Activated CD4-positive, alpha-beta T cell treated with anti-CD3 and anti-CD28 coated beads, Interleukin-2, amount 10 ng/mL, durations not matched to agents 7 days and 5 days (primary cell): ENCODE data around the gene PLA2G12A. TPM values are rescaled to one million over a fixed set of nuclear protein-coding genes. Genes with fewer than 3 reads are reported as not detected.

ENCODE experiments used
- CTCF ChIA-PET: fragments of 350-600 bp; sonication (Branson Sonifier 250); formaldehyde crosslinking; loops from one replicate; lab custom pipeline; 2021; ENCODE audit warnings: antibody characterized with exemption; lab: Charles Lee
- POLR2A ChIA-PET: fragments of 350-600 bp; sonication (Branson Sonifier 250); formaldehyde crosslinking; loops from one replicate; lab custom pipeline; 2021; ENCODE audit warnings: antibody characterized with exemption; lab: Charles Lee
- DNase-seq: peaks from one replicate; pipeline ENCODE4 v3.0.0-alpha.2; 2020
- H3K27ac Mint-ChIP-seq: one replicate; pipeline ENCODE4 v1.8.0; 2021; ENCODE audit warnings: mild to moderate bottlenecking, moderate library complexity, mixed read lengths
- H3K27me3 Mint-ChIP-seq: one replicate; pipeline ENCODE4 v1.8.0; 2021; ENCODE audit warnings: mixed read lengths
- H3K36me3 Mint-ChIP-seq: one replicate; pipeline ENCODE4 v1.8.0; 2021; ENCODE audit warnings: low read depth, mixed read lengths
- H3K4me1 Mint-ChIP-seq: one replicate; pipeline ENCODE4 v1.8.0; 2021; ENCODE audit warnings: mixed read lengths
- H3K4me3 Mint-ChIP-seq: one replicate; pipeline ENCODE4 v1.8.0; 2021; ENCODE audit warnings: mild to moderate bottlenecking, moderate library complexity, mixed read lengths
- H3K9me3 Mint-ChIP-seq: one replicate; pipeline ENCODE4 v1.8.0; 2021; ENCODE audit warnings: mixed read lengths
- total RNA-seq, 2 experiments: library from RNA; stranded (reverse); gene quantifications; one replicate each; pipeline ENCODE4 v1.2.3, GENCODE V29; 2021

Gene PLA2G12A
- total RNA-seq = 10 to 100 TPM; 18.7 TPM

- Mint-ChIP-seq H3K4me3 (peak within 1 kb of the TSS; percentile 85), H3K27me3 (no peaks in the 10 kb centered on the region), H3K9me3 (no peaks in the 10 kb centered on the region), H3K36me3 (peaks cover 4% of the 10 kb centered on the region), H3K27ac (peak within 1 kb of the TSS; percentile 84), H3K4me1 (peaks cover 22% of the 10 kb centered on the region)
- DNase-seq = peak; percentile 72
- POLR2A ChIA-PET = interaction anchor here (0.7 kb wide), 1 partner anchor 577 kb away, joined by 3 read pairs; no protein-coding TSS in a partner anchor
- CTCF ChIA-PET = interaction anchor here (0.7 to 2.7 kb wide), 5 partner anchors 10 to 297 kb away, joined by 3 to 7 read pairs (median 3); partner anchors contain the start of gene SEC24B
These were observed at the start of gene PLA2G12A for GRCh38 chr4:109729718-109730618. PLA2G12A (minus strand) TSS chr4:109730070; CDS start chr4:109729809, 261 bp downstream.

- no peak overlapping the region for H3K27ac Mint-ChIP-seq
- H3K4me3 Mint-ChIP-seq = no peak overlapping the region
- no peaks in the 10 kb centered on the region for H3K4me1 Mint-ChIP-seq
- H3K27me3 Mint-ChIP-seq = peaks cover 7% of the 10 kb centered on the region
- peaks cover 3% of the 10 kb centered on the region for H3K9me3 Mint-ChIP-seq
- no peaks in the 10 kb centered on the region for H3K36me3 Mint-ChIP-seq
- CTCF ChIA-PET = interaction anchor here (0.6 kb wide), 1 partner anchor 83 kb away, joined by 3 read pairs; no protein-coding TSS in a partner anchor
- DNase-seq = no peak
- POLR2A ChIA-PET = no interaction called here
These were observed 35.0 kb upstream of the PLA2G12A start for GRCh38 chr4:109764789-109765402.

- POLR2A ChIA-PET = no interaction called here
- Mint-ChIP-seq H3K9me3 (peaks cover 3% of the 10 kb centered on the region), H3K4me3 (no peak overlapping the region), H3K4me1 (no peaks in the 10 kb centered on the region), H3K36me3 (no peaks in the 10 kb centered on the region), H3K27ac (no peak overlapping the region), H3K27me3 (peaks cover 9% of the 10 kb centered on the region)
- CTCF ChIA-PET = interaction anchor here (0.6 kb wide), 1 partner anchor 82 kb away, joined by 3 read pairs; no protein-coding TSS in a partner anchor
- no peak for DNase-seq
These were observed 34.5 kb upstream of the PLA2G12A start for GRCh38 chr4:109764376-109764775.

GRCh38 chr4:109760682-109761081 is 30.8 kb upstream of the PLA2G12A start:
- peaks cover 3% of the 10 kb centered on the region for H3K9me3 Mint-ChIP-seq
- H3K27ac Mint-ChIP-seq = no peak overlapping the region
- DNase-seq = no peak
- no peak overlapping the region for H3K4me3 Mint-ChIP-seq
- no peaks in the 10 kb centered on the region for H3K4me1 Mint-ChIP-seq
- POLR2A ChIA-PET = no interaction called here
- no peaks in the 10 kb centered on the region for H3K36me3 Mint-ChIP-seq
- H3K27me3 Mint-ChIP-seq = peaks cover 9% of the 10 kb centered on the region
- CTCF ChIA-PET = no interaction called here

GRCh38 chr4:109755656-109756055 is 25.8 kb upstream of the PLA2G12A start:
- H3K27ac Mint-ChIP-seq = no peak overlapping the region
- H3K9me3 Mint-ChIP-seq = no peaks in the 10 kb centered on the region
- no peak overlapping the region for H3K4me3 Mint-ChIP-seq
- no peaks in the 10 kb centered on the region for H3K4me1 Mint-ChIP-seq
- no peak for DNase-seq
- H3K36me3 Mint-ChIP-seq = no peaks in the 10 kb centered on the region
- CTCF ChIA-PET = interaction anchor here (1.5 kb wide), 1 partner anchor 12 kb away, joined by 4 read pairs; no protein-coding TSS in a partner anchor
- POLR2A ChIA-PET = no interaction called here
- H3K27me3 Mint-ChIP-seq = peaks cover 5% of the 10 kb centered on the region

- ChIA-PET POLR2A (no interaction called here), CTCF (no interaction called here)
- no peaks in the 10 kb centered on the region for H3K27me3 Mint-ChIP-seq
- DNase-seq = no peak
- H3K4me1 Mint-ChIP-seq = no peaks in the 10 kb centered on the region
- no peak overlapping the region for H3K4me3 Mint-ChIP-seq
- no peak overlapping the region for H3K27ac Mint-ChIP-seq
- H3K36me3 Mint-ChIP-seq = no peaks in the 10 kb centered on the region
- H3K9me3 Mint-ChIP-seq = no peaks in the 10 kb centered on the region
These were observed 24.4 kb upstream of the PLA2G12A start for GRCh38 chr4:109754093-109754857.

- CTCF ChIA-PET = interaction anchor here (0.9 kb wide), 1 partner anchor 18 kb away, joined by 3 read pairs; no protein-coding TSS in a partner anchor
- DNase-seq = no peak
- no peaks in the 10 kb centered on the region for H3K27me3 Mint-ChIP-seq
- H3K4me3 Mint-ChIP-seq = no peak overlapping the region
- no peaks in the 10 kb centered on the region for H3K9me3 Mint-ChIP-seq
- H3K4me1 Mint-ChIP-seq = no peaks in the 10 kb centered on the region
- POLR2A ChIA-PET = no interaction called here
- H3K27ac Mint-ChIP-seq = no peak overlapping the region
- H3K36me3 Mint-ChIP-seq = no peaks in the 10 kb centered on the region
These were observed 22.7 kb upstream of the PLA2G12A start for GRCh38 chr4:109752525-109752924.

GRCh38 chr4:109751852-109752251 is 22.0 kb upstream of the PLA2G12A start:
- Mint-ChIP-seq H3K27ac (no peak overlapping the region), H3K27me3 (no peaks in the 10 kb centered on the region), H3K36me3 (no peaks in the 10 kb centered on the region), H3K9me3 (no peaks in the 10 kb centered on the region), H3K4me1 (no peaks in the 10 kb centered on the region), H3K4me3 (no peak overlapping the region)
- ChIA-PET CTCF (interaction anchor here (0.9 kb wide), 1 partner anchor 17 kb away, joined by 3 read pairs; no protein-coding TSS in a partner anchor), POLR2A (no interaction called here)
- DNase-seq = no peak

GRCh38 chr4:109750652-109751244 is 20.9 kb upstream of the PLA2G12A start:
- Mint-ChIP-seq H3K36me3 (no peaks in the 10 kb centered on the region), H3K4me3 (no peak overlapping the region), H3K4me1 (no peaks in the 10 kb centered on the region), H3K27ac (no peak overlapping the region), H3K27me3 (no peaks in the 10 kb centered on the region), H3K9me3 (no peaks in the 10 kb centered on the region)
- ChIA-PET POLR2A (no interaction called here), CTCF (no interaction called here)
- no peak for DNase-seq

GRCh38 chr4:109749388-109750082 is 19.7 kb upstream of the PLA2G12A start:
- no peaks in the 10 kb centered on the region for H3K9me3 Mint-ChIP-seq
- no peak for DNase-seq
- H3K4me3 Mint-ChIP-seq = no peak overlapping the region
- no peak overlapping the region for H3K27ac Mint-ChIP-seq
- ChIA-PET CTCF (no interaction called here), POLR2A (no interaction called here)
- no peaks in the 10 kb centered on the region for H3K4me1 Mint-ChIP-seq
- H3K27me3 Mint-ChIP-seq = peaks cover 1% of the 10 kb centered on the region
- no peaks in the 10 kb centered on the region for H3K36me3 Mint-ChIP-seq

GRCh38 chr4:109748114-109748513 is 18.2 kb upstream of the PLA2G12A start:
- Mint-ChIP-seq H3K27ac (no peak overlapping the region), H3K27me3 (peaks cover 6% of the 10 kb centered on the region), H3K4me1 (no peaks in the 10 kb centered on the region), H3K36me3 (no peaks in the 10 kb centered on the region), H3K4me3 (no peak overlapping the region), H3K9me3 (no peaks in the 10 kb centered on the region)
- CTCF ChIA-PET = no interaction called here
- POLR2A ChIA-PET = no interaction called here
- no peak for DNase-seq

- no peak overlapping the region for H3K4me3 Mint-ChIP-seq
- CTCF ChIA-PET = no interaction called here
- H3K4me1 Mint-ChIP-seq = no peaks in the 10 kb centered on the region
- no peak for DNase-seq
- POLR2A ChIA-PET = no interaction called here
- no peaks in the 10 kb centered on the region for H3K36me3 Mint-ChIP-seq
- no peak overlapping the region for H3K27ac Mint-ChIP-seq
- H3K9me3 Mint-ChIP-seq = no peaks in the 10 kb centered on the region
- peaks cover 14% of the 10 kb centered on the region for H3K27me3 Mint-ChIP-seq
These were observed 16.9 kb upstream of the PLA2G12A start for GRCh38 chr4:109746728-109747127.
